Ovary (tissue), 10 donors: ENCODE data around the gene COX8C. TPM values are rescaled to one million over a fixed set of nuclear protein-coding genes. Genes with fewer than 3 reads are reported as not detected.

ENCODE experiments used
- DNase-seq, 5 donors: peaks; one replicate each; pipeline ENCODE4 v3.0.0-alpha.2; 2019 to 2020
- H3K27ac ChIP-seq, 2 donors: fragments of 200-600 bp; one replicate each; pipeline versions ENCODE4 v1.5.1 to v1.8.0; 2019 to 2022
- H3K27me3 ChIP-seq: fragments of 200-600 bp; one replicate; pipeline ENCODE4 v1.8.0; 2022
- H3K36me3 ChIP-seq: fragments of 200-600 bp; sonication (generic); one replicate; pipeline ENCODE4 v1.5.1; 2019
- H3K4me1 ChIP-seq: one replicate; pipeline ENCODE4 v1.8.1; 2013; ENCODE audit warnings: mild to moderate bottlenecking, moderate library complexity; ENCODE audit not compliant: insufficient read depth
- H3K4me3 ChIP-seq: fragments of 200-600 bp; sonication (generic); one replicate; pipeline ENCODE4 v1.5.1; 2017
- H3K9me3 ChIP-seq, 2 donors: fragments of 200-600 bp in 1 of 2; sonication (generic) in 1 of 2; one replicate each; pipeline versions ENCODE4 v1.5.1 to v1.8.1; 2013 to 2019; ENCODE audit warnings: mild to moderate bottlenecking in 1 of 2, moderate library complexity in 1 of 2
- CTCF ChIP-seq, 3 donors: fragments of 450-650 bp in 2 of 3; fragments of 200-600 bp in 1 of 3; IDR thresholded peaks; one replicate each; pipeline versions ENCODE4 v1.5.1 to v1.8.0; 2016 to 2022; ENCODE audit warnings: antibody characterized with exemption in 3 of 3, mild to moderate bottlenecking in 1 of 3
- EP300 ChIP-seq: sonication (generic); formaldehyde crosslinking; IDR thresholded peaks from one replicate; pipeline ENCODE4 v1.6.1; 2017; ENCODE audit warnings: antibody characterized with exemption
- POLR2A ChIP-seq: fragments of 450-650 bp; IDR thresholded peaks from one replicate; pipeline ENCODE4 v1.6.1; 2017; ENCODE audit warnings: antibody characterized with exemption, mild to moderate bottlenecking, moderate library complexity
- WGBS, 3 donors: extraction: QIAGEN DNeasy Blood & Tissue Kit in 1 of 3; methylation state at CpG; one replicate each; pipeline versions ENCODE4 v1.1.5 to v1.1.7; 2013 to 2017; 5-methylcytosine and 5-hydroxymethylcytosine counted together
- intact Hi-C, 4 donors: fragments of 100-400 bp; cut with DNase I; formaldehyde crosslinking; loops; one replicate each; pipeline versions ENCODE4 v1.11.0 to v1.15.1; 2022 to 2023
- long read RNA-seq, 3 donors: library from polyadenylated mRNA in 2 of 3; unstranded in 2 of 3; transcript quantifications; one replicate each; pipeline ENCODE4 v2.0.0 and lab custom pipeline, GENCODE V29; 2021 to 2026
- polyA plus RNA-seq, 2 donors: library from polyadenylated mRNA; stranded (reverse); fragments of 200-250 nt in 1 of 2; fragments of 350-450 nt in 1 of 2; fragmentation: Illumina TruSeq in 1 of 2; extraction: RNeasy Lipid Tissue Mini Kit (QIAGEN cat#74804) in 1 of 2; gene quantifications; one replicate each; pipeline ENCODE4 v1.2.3, GENCODE V29; 2013 to 2014
- total RNA-seq, 7 donors: library from RNA; depleted of rRNA in 2 of 7; stranded (reverse); fragments of >200 nt in 2 of 7; fragmentation: NEBNext Ultra II Directional in 3 of 7; extraction: Animal tissue kit (Norgen Biotek cat#: 25700) in 3 of 7; gene quantifications; one replicate each; pipeline versions ENCODE4 v1.1.0 to v1.2.4, GENCODE V29; 2016 to 2023
- donor health status: DM: no; HTN: no; CAD: no; lungs with moderate emphysema.
- donor health status: DM: no; HTN: no; CAD: no.
- donor health status: Bipolar disorder and iron deficiency.
- donor health status: DM: yes; HTN: yes; CAD: no.
- donor health status: DM: no; HTN: no; CAD: no.
- donor health status: DM: yes; HTN: yes; CAD: no.

COX8C gene, protein sequence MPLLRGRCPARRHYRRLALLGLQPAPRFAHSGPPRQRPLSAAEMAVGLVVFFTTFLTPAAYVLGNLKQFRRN
- not detected for total RNA-seq
- under 1 TPM in 1 of 2 donors, not detected in 1; 0.51 TPM for polyA plus RNA-seq
- long read RNA-seq, donor 1, result 0 reads
- long read RNA-seq, donor 2, transcript COX8C-201 (2 exons, 533 nt), result major isoform, 38 of 62 reads
- long read RNA-seq, donor 2, partial matches to known transcripts, result 24 of 62 reads
- long read RNA-seq, donor 2, other reads (novel, unspliced or antisense), result 0 of 62 reads
- long read RNA-seq, donor 3, result 0 reads

DNA sequence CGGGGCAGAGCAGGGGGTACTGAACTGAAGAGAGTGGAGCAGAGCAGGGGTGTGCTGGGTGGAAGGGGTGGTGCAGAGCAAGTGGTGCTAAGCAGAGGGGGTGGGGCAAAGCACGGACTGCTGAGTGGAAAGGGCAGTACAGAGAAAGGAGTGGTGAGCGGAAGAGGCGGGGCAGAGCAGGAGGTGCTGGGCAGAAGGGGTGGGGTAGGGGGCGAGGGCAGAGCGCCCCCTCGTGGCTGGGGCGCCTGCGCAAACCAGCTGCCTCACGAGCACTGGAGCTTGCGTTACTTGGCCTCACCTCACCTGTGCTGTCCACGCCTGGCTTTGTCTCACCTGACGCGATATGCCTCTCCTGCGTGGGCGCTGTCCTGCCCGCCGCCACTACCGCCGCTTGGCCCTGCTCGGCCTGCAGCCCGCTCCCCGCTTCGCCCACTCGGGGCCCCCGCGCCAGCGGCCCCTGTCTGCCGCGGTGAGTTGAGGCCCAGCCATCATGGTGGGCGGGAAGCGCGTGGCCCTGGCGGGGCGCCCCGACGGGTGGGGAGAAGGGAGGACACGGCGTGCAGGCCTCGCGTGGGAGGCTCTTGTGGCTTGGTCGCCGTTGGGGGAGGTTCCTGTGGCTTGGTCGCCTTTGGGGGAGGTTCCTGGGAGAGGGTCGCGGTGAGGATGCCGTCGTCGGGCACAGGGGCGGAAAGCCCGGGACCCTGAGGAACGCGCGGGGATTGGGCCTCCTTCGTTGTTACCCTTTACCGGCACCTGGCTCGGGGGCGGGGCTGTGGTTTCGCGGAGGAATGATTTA, at the start of gene COX8C:
COX8C (plus strand) TSS at position 257 of the 796 bp plus-strand sequence; CDS start at position 344, 87 bp downstream.
- no peak for DNase-seq
- H3K9me3 ChIP-seq, result no peaks in the 10 kb centered on the region
- no peak within 1 kb of the TSS for H3K4me3 ChIP-seq
- H3K27me3 ChIP-seq, result no peaks in the 10 kb centered on the region
- H3K4me1 ChIP-seq, result no peaks in the 10 kb centered on the region
- TF ChIP-seq POLR2A (no peak), EP300 (no peak), CTCF (IDR thresholded peaks at IDR 0.05) (no peak)
- 95 to 96% (median 96%) methylated on average over 60 of the region's 60 CpGs for WGBS, 3 donors
- H3K36me3 ChIP-seq, result no peaks in the 10 kb centered on the region
- H3K27ac ChIP-seq, result no peak within 1 kb of the TSS
- intact Hi-C loops, result no loop called here

DNA sequence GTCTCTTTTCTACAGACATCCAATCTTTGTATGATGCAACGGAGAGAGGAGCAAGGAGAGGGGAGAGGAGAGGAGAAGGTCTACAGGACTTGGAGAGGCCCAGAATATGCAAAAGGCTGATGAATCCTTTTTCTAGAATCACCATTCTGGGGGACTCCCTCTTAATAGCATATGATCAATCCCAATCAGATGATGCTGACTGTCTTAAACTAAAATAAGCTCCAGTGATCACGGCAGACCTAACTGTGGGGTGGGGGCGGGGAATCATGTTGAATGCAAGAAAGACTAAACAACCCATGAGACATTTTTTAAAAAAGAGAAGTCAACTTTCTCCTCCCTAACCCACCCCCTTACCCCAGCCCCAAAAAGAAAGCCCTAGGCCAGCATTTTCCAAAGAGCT, 47.6 kb upstream of the COX8C start:
- Histone ChIP-seq H3K9me3 (no peaks in the 10 kb centered on the region), H3K4me3 (no peak overlapping the region), H3K27ac (no peak overlapping the region), H3K4me1 (peaks cover 6% of the 10 kb centered on the region), H3K36me3 (no peaks in the 10 kb centered on the region), H3K27me3 (no peaks in the 10 kb centered on the region)
- intact Hi-C loops, result no loop called here
- DNase-seq, result no peak
- 82 to 89% (median 88%) methylated on average over 3 of the region's 3 CpGs for WGBS, 3 donors
- TF ChIP-seq CTCF (IDR thresholded peaks at IDR 0.05), result no peak

GRCh38 chr14:93299866-93300265, 47.1 kb upstream of the COX8C start:
- H3K4me1 ChIP-seq, result peaks cover 6% of the 10 kb centered on the region
- H3K27me3 ChIP-seq, result no peaks in the 10 kb centered on the region
- no peaks in the 10 kb centered on the region for H3K9me3 ChIP-seq
- no peaks in the 10 kb centered on the region for H3K36me3 ChIP-seq
- no peak overlapping the region for H3K4me3 ChIP-seq
- no peak overlapping the region for H3K27ac ChIP-seq
- no peak for DNase-seq
- intact Hi-C loops, result no loop called here
- no peak for TF ChIP-seq CTCF (IDR thresholded peaks at IDR 0.05)
- no peak for TF ChIP-seq EP300
- TF ChIP-seq POLR2A, result no peak
- 56 to 65% (median 63%) methylated on average over 6 of the region's 6 CpGs for WGBS, 3 donors

DNA sequence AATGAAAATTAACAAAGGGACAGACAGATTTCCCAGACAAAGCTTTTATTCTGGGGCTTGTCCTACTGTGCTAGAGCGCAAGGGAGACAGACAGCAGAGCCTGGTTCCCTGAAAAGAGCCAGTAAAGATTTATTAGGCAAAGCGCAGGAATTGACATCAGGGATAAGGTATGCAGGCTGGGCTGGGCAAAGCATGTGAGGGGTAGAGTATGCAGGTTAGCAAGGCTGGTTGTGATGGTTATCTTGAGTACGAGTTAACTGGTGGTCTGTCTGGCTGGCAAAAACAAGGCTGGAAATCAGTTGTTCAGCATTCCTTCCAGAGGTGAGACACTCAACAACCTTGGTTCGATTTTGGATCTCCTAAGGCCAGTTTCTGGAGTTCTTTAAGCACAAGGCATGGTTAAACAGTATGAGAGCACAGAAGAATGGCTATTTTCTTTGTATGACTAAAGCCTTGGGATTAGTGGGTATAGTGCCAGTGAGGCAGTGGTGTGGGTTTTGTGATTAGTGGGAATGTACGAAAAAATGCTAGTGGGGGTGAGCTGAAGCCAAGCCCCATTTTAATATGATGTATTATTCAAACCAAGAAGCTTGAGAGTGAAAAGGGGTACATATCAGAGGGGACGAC, 45.0 kb upstream of the COX8C start:
- no peaks in the 10 kb centered on the region for H3K36me3 ChIP-seq
- intact Hi-C loops, result no loop called here
- H3K4me1 ChIP-seq, result peaks cover 6% of the 10 kb centered on the region
- DNase-seq, result no peak
- no peak overlapping the region for H3K27ac ChIP-seq
- H3K27me3 ChIP-seq, result no peaks in the 10 kb centered on the region
- no peak overlapping the region for H3K4me3 ChIP-seq
- no peak for TF ChIP-seq POLR2A
- no peak for TF ChIP-seq EP300
- TF ChIP-seq CTCF (IDR thresholded peaks at IDR 0.05), result no peak
- H3K9me3 ChIP-seq, result no peaks in the 10 kb centered on the region
- WGBS, 3 donors, result 84 to 86% (median 86%) methylated on average over 6 of the region's 6 CpGs
